ENCODE results near the gene KCNQ1.

The KCNQ1 gene

DNA sequence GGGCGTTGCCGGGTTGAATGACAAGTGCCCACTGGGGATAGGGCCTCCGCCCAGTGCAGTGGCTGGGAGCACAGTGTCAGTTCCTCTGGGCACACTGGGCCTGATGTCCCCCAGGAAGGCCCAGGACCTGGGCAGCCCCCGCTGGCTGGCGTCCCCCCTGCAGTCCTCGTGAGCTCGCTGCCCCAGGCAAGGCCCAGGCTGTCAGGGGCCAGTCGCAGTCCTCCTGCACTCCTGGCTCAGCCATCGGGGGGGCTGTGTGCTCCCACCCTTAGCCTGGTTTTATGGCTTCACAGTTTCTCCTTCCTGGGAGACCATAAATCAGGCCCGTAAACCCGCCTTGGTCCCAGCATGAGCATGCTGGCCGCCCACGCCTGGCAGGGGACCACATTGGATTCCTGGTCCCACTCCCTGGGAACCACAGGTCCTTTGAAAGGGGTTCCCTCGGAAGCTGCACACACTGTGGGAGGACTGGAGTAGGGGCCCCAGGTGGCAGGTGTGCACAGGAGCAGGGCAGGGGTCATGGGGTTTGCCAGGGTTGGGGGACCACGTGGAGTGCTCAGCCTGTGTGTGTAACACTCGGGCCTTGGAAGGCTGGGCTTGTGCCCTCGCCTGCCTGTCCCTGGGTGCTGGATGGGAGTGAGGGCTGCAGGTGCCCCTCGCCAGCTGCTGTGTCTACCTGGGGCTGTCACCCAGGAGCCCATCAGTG, 141.4 kb downstream of the KCNQ1 start:
- H3K4me3 ChIP-seq (ENCODE audit: insufficient read depth, low read depth, low read length, poor library complexity, severe bottlenecking): no peak overlapping the region
- H3K4me1 ChIP-seq (ENCODE audit: control insufficient read depth, insufficient read depth, low read length, poor library complexity, severe bottlenecking): no peaks in the 10 kb centered on the region
- no peak for DNase-seq
- H3K27ac ChIP-seq (ENCODE audit: insufficient read depth, low read length, poor library complexity, severe bottlenecking): no peak overlapping the region
- no peaks in the 10 kb centered on the region for H3K9me3 ChIP-seq (ENCODE audit: control insufficient read depth, low read length)
- no peaks in the 10 kb centered on the region for H3K27me3 ChIP-seq (replicated peaks; ENCODE audit: control insufficient read depth, insufficient read depth, low read length, poor library complexity, severe bottlenecking)
- H3K36me3 ChIP-seq (ENCODE audit: control insufficient read depth, insufficient read depth, low read length): peaks cover 23% of the 10 kb centered on the region

DNA sequence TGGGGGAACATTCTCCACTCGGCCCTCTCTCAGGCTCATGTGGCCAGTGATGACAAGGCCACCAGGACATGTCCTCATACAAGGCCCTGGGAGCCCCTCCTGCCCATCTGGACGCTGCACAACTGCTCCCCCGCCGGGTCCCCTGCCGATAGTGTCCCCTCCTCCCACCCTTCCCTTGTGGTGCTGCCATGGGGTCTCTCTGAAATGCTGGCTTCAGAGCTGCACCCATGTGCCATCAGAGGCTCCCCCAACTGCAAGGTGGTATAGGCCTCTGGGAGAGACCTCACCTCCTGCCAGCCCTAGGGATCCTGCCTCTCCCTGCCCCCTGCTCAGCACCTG, 142.0 kb downstream of the KCNQ1 start:
- Histone ChIP-seq H3K9me3 (ENCODE audit: control insufficient read depth, low read length) (no peaks in the 10 kb centered on the region), H3K4me1 (ENCODE audit: control insufficient read depth, insufficient read depth, low read length, poor library complexity, severe bottlenecking) (no peaks in the 10 kb centered on the region), H3K4me3 (ENCODE audit: insufficient read depth, low read depth, low read length, poor library complexity, severe bottlenecking) (no peak overlapping the region), H3K27me3 (replicated peaks; ENCODE audit: control insufficient read depth, insufficient read depth, low read length, poor library complexity, severe bottlenecking) (no peaks in the 10 kb centered on the region), H3K36me3 (ENCODE audit: control insufficient read depth, insufficient read depth, low read length) (peaks cover 23% of the 10 kb centered on the region), H3K27ac (ENCODE audit: insufficient read depth, low read length, poor library complexity, severe bottlenecking) (no peak overlapping the region)
- DNase-seq: no peak

DNA sequence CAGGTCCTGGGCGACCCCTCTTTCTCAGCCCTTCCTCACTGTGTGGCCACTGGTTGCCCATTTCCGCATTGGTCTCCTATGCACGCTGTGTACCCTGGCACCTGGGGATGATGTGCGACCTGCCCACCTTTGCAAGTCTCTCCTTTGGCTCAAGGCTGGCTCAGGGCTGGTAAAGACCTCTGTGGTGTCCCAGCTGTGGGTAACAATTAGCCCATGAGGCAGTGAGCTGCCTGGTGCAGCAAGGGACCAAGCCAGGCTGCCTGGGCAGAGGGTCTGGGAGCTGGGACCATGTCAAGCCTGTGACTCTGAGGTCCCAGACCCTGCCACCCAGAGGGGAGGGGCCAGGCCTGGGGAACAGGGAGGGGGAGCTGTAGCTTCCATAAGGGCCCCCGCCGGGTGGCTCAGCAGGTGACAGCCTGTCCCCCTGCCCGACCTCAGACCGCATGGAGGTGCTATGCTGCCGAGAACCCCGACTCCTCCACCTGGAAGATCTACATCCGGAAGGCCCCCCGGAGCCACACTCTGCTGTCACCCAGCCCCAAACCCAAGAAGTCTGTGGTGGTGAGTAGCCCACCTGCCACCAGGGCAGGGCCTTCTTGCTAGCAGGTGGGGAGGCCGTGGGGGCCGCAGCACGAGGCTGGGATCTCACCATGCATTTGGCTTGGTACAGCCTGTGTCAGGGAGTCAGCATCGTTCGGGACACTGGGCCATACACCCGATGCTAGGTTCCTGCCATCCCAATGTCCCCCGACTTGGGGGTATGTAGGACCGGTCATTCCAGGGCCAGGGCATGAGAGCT, 142.5 kb downstream of the KCNQ1 start:
- no peaks in the 10 kb centered on the region for H3K27me3 ChIP-seq (replicated peaks; ENCODE audit: control insufficient read depth, insufficient read depth, low read length, poor library complexity, severe bottlenecking)
- H3K4me3 ChIP-seq (ENCODE audit: insufficient read depth, low read depth, low read length, poor library complexity, severe bottlenecking): no peak overlapping the region
- no peak for DNase-seq
- no peaks in the 10 kb centered on the region for H3K4me1 ChIP-seq (ENCODE audit: control insufficient read depth, insufficient read depth, low read length, poor library complexity, severe bottlenecking)
- no peaks in the 10 kb centered on the region for H3K9me3 ChIP-seq (ENCODE audit: control insufficient read depth, low read length)
- no peak overlapping the region for H3K27ac ChIP-seq (ENCODE audit: insufficient read depth, low read length, poor library complexity, severe bottlenecking)
- peaks cover 23% of the 10 kb centered on the region for H3K36me3 ChIP-seq (ENCODE audit: control insufficient read depth, insufficient read depth, low read length)

DNA sequence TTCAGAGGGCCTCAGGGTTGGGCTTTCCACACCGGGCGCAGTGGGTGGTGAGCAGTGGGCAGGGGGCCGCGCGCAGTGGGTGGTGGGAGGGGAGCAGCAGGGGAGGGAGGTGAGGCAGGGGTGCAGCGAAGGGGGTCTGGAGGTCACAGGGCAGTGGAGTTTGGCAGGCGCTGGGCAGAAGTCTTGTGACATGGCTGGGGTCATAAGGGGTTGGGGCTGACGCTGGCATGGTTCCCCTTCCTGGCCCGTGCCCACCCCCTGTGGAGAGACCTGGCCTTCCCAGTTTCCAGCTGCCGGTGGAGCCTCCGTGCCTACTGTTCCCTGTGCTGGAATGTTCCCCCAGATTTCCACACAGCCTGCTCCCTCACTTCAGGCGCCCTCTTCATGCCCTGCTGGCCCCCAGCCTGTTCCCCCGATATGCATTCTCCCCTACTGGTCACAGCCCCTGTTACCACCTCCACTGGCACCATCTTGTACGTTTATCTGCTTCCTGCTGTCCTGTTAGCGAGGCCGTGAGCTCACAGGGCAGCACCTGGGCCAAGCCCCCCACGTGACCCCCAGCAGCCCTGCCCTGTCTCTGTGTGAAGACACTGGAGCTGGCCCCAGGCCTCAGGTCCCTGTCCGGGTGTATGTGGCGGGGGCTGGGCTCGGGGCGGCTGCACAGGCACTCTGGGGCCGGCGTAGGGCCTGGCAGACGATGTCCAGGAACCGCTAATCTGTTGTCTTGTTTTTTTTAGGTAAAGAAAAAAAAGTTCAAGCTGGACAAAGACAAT, 143.4 kb downstream of the KCNQ1 start:
- Histone ChIP-seq H3K27ac (ENCODE audit: insufficient read depth, low read length, poor library complexity, severe bottlenecking) (no peak overlapping the region), H3K27me3 (replicated peaks; ENCODE audit: control insufficient read depth, insufficient read depth, low read length, poor library complexity, severe bottlenecking) (no peaks in the 10 kb centered on the region), H3K4me3 (ENCODE audit: insufficient read depth, low read depth, low read length, poor library complexity, severe bottlenecking) (no peak overlapping the region), H3K4me1 (ENCODE audit: control insufficient read depth, insufficient read depth, low read length, poor library complexity, severe bottlenecking) (no peaks in the 10 kb centered on the region), H3K9me3 (ENCODE audit: control insufficient read depth, low read length) (no peaks in the 10 kb centered on the region), H3K36me3 (ENCODE audit: control insufficient read depth, insufficient read depth, low read length) (peaks cover 29% of the 10 kb centered on the region)
- no peak for DNase-seq

DNA sequence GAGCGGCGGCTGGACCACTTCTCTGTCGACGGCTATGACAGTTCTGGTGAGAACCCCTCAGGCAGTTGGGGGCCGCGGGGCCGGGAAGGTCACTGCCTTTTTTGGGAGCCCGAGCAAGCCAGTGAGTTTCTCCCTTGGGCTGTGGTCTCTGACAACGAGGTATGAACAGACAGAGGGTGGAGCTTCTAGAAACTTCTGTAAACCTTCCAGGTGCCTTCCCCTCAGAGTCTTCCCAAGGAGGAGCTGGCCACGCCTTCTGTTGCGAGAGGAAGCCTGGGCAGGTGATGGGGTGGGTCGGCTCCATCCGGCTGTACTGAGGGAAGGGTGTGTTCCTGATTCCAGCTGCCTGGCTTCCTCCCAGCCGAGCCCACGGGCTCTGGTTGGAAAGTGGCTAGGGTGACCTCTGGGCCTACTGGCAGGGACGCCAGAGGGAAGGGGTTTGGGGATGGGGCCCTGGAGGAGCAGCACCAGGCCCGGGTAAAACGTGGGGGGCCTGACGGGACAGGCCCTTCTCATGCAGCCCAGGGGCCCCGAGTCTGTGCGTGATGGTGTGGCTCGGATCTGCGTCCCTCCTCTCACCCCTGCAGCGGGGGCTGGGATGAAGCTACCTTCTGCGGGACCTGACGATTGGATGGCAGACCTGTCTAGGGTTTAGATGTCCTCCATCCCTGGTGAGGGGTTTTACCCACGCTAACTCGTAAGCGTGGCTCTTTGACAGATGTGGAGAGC, 144.2 kb downstream of the KCNQ1 start:
- Histone ChIP-seq H3K36me3 (ENCODE audit: control insufficient read depth, insufficient read depth, low read length) (peaks cover 29% of the 10 kb centered on the region), H3K4me1 (ENCODE audit: control insufficient read depth, insufficient read depth, low read length, poor library complexity, severe bottlenecking) (no peaks in the 10 kb centered on the region), H3K4me3 (ENCODE audit: insufficient read depth, low read depth, low read length, poor library complexity, severe bottlenecking) (no peak overlapping the region), H3K9me3 (ENCODE audit: control insufficient read depth, low read length) (no peaks in the 10 kb centered on the region), H3K27ac (ENCODE audit: insufficient read depth, low read length, poor library complexity, severe bottlenecking) (no peak overlapping the region), H3K27me3 (replicated peaks; ENCODE audit: control insufficient read depth, insufficient read depth, low read length, poor library complexity, severe bottlenecking) (no peaks in the 10 kb centered on the region)
- no peak for DNase-seq

DNA sequence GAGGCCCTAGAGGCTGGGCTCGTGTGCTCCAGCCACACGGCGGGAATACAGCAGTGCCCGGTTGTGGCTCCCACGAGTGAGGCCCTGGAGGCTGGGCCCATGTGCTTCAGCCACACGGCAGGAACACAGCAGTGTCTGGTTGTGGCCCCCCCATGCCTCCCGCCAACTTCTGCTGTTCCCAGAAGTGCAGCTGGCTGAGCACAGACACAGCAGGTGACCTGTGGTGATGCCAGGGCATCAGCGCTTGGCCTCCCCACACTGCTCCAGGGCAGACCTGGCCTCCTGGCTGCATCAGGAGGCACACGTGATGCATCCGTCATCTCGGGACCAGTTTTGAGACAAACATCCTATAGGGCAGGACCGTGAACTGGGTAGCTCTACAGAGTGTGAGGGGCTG, 144.7 kb downstream of the KCNQ1 start:
- Histone ChIP-seq H3K4me1 (ENCODE audit: control insufficient read depth, insufficient read depth, low read length, poor library complexity, severe bottlenecking) (no peaks in the 10 kb centered on the region), H3K36me3 (ENCODE audit: control insufficient read depth, insufficient read depth, low read length) (peaks cover 29% of the 10 kb centered on the region), H3K9me3 (ENCODE audit: control insufficient read depth, low read length) (no peaks in the 10 kb centered on the region), H3K27ac (ENCODE audit: insufficient read depth, low read length, poor library complexity, severe bottlenecking) (no peak overlapping the region), H3K4me3 (ENCODE audit: insufficient read depth, low read depth, low read length, poor library complexity, severe bottlenecking) (no peak overlapping the region), H3K27me3 (replicated peaks; ENCODE audit: control insufficient read depth, insufficient read depth, low read length, poor library complexity, severe bottlenecking) (no peaks in the 10 kb centered on the region)
- no peak for DNase-seq

DNA sequence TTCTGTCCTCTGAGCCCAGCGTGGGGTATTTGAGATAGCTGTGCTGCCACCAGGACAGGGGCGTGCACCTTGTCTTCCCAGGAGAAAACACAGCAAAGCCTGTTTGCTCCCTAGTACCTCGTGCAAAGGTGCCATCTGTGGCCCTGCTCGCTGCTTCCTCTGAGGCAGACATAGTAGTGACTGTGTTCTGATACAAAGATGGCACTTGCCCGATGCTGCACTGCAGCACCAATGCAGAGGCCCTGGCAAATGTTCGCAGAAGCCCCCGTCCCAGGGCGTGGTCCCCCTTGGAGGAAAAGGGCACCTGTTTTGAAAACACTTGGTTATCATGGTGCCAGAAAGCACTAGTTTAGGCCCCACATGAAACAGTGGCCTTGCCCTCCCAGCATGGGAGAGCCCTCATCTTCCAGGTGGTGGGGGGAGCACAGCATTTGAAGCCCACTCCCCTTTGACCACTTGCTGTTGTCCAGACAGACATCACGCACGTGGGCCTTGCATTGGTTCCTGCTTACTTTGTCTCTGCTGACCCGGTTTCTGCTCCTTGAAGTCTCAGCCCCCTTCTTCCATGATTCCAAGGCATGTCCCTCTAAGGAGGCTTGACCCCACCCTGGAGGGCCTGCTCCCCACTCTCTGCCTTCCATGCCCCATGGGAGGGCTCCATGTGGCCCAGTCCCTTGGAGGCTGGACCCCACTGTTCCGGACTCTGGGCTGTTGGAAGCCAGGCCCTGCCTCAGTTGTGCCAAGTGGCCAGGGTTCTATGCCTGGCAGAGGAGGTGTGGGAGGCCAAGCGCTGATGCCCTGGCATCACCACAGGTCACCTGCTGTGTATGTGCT, 145.5 kb downstream of the KCNQ1 start:
- H3K27me3 ChIP-seq (replicated peaks; ENCODE audit: control insufficient read depth, insufficient read depth, low read length, poor library complexity, severe bottlenecking): no peaks in the 10 kb centered on the region
- peaks cover 25% of the 10 kb centered on the region for H3K36me3 ChIP-seq (ENCODE audit: control insufficient read depth, insufficient read depth, low read length)
- no peaks in the 10 kb centered on the region for H3K4me1 ChIP-seq (ENCODE audit: control insufficient read depth, insufficient read depth, low read length, poor library complexity, severe bottlenecking)
- DNase-seq: no peak
- H3K4me3 ChIP-seq (ENCODE audit: insufficient read depth, low read depth, low read length, poor library complexity, severe bottlenecking): no peak overlapping the region
- no peak overlapping the region for H3K27ac ChIP-seq (ENCODE audit: insufficient read depth, low read length, poor library complexity, severe bottlenecking)
- H3K9me3 ChIP-seq (ENCODE audit: control insufficient read depth, low read length): no peaks in the 10 kb centered on the region

DNA sequence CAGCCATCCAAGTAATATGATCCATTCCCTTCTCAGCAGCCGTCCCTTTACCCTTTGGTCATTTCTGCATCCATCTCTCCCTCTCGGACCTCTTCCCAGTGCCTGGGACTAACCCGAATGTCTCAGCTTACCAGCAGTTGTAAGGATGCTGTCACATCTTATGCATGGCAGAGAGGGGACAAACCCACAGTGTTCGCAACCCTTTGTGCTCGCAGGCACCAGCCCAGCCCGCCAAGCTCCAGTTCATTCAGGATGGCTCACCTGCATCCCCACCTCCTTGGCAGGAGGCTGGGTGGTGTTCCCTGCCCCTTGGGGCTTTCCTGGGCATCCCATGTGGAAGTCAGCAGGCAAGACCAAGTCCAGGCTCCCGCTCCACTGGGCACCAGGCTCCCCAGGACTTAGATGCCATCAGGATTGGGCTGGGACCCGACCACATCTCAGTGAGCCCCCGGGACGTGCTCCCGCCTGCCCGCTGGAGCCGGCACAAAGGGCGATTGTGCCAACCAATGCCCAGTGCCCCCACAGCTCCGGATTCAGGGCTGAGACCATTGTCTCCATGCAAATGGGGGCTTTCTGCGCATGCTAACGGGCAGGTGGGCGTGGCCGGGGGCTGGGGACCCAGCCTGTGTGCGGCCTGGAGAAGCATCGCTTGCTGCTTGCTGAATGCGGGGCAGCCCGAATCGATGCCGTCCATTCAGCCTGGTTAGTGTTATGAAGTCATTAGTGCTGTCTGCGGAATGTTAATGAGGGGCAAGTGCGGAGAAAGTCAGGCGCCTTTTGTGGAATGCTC, 146.4 kb downstream of the KCNQ1 start:
- H3K27me3 ChIP-seq (replicated peaks; ENCODE audit: control insufficient read depth, insufficient read depth, low read length, poor library complexity, severe bottlenecking): no peaks in the 10 kb centered on the region
- H3K27ac ChIP-seq (ENCODE audit: insufficient read depth, low read length, poor library complexity, severe bottlenecking): no peak overlapping the region
- DNase-seq: no peak
- no peak overlapping the region for H3K4me3 ChIP-seq (ENCODE audit: insufficient read depth, low read depth, low read length, poor library complexity, severe bottlenecking)
- no peaks in the 10 kb centered on the region for H3K9me3 ChIP-seq (ENCODE audit: control insufficient read depth, low read length)
- H3K36me3 ChIP-seq (ENCODE audit: control insufficient read depth, insufficient read depth, low read length): peaks cover 24% of the 10 kb centered on the region
- no peaks in the 10 kb centered on the region for H3K4me1 ChIP-seq (ENCODE audit: control insufficient read depth, insufficient read depth, low read length, poor library complexity, severe bottlenecking)

DNA sequence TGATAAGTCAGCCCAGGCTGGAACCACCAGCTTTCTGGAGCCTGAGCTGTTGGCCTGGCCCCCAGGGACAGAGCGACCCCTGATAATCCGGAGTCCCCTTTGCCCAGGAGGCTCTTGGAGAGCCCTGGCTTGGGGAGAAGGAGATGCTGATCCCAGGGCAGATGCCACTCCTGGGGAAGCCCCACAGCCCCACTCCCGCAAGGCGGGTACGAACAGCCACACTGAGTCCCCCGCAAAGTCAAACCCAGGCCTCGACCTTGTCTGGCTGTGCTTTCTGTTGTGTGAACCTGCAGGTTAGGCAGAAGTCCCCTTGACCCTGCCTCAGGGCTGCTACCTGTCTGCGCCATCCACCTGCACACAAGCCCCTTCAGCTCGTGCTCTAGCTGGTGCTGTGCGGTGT, 147.0 kb downstream of the KCNQ1 start:
- Histone ChIP-seq H3K27ac (ENCODE audit: insufficient read depth, low read length, poor library complexity, severe bottlenecking) (no peak overlapping the region), H3K4me3 (ENCODE audit: insufficient read depth, low read depth, low read length, poor library complexity, severe bottlenecking) (no peak overlapping the region), H3K36me3 (ENCODE audit: control insufficient read depth, insufficient read depth, low read length) (peaks cover 24% of the 10 kb centered on the region), H3K4me1 (ENCODE audit: control insufficient read depth, insufficient read depth, low read length, poor library complexity, severe bottlenecking) (no peaks in the 10 kb centered on the region), H3K9me3 (ENCODE audit: control insufficient read depth, low read length) (no peaks in the 10 kb centered on the region), H3K27me3 (replicated peaks; ENCODE audit: control insufficient read depth, insufficient read depth, low read length, poor library complexity, severe bottlenecking) (no peaks in the 10 kb centered on the region)
- DNase-seq: no peak
